AG08396 (cell line): ENCODE measurements around the gene QRICH1.
A peak's percentile ranks its signal among the peaks of the same experiment; 100 is the strongest.

Experiments
- DNase-seq: peaks from one replicate; pipeline ENCODE4 v3.0.0; 2012; ENCODE audit warnings: low spot score, mixed read lengths

The QRICH1 gene

GRCh38 chr3:49119036-49119435, 25.2 kb upstream of the QRICH1 start:
- DNase-seq = peak; percentile 47

GRCh38 chr3:49112262-49112661, 18.4 kb upstream of the QRICH1 start:
- no peak for DNase-seq

- DNase-seq = no peak
Measured at GRCh38 chr3:49111347-49111746, 17.5 kb upstream of the QRICH1 start.

GRCh38 chr3:49110780-49111179, 16.9 kb upstream of the QRICH1 start:
- no peak for DNase-seq

GRCh38 chr3:49108346-49108745, 14.5 kb upstream of the QRICH1 start:
- no peak for DNase-seq

- DNase-seq = peak; percentile 97
Measured at GRCh38 chr3:49104427-49105291, 10.8 kb upstream of the QRICH1 start, which contains the start of gene QARS1. Gene QARS1, minus strand, starts transcription at chr3:49104757. Its CDS starts 24 bp downstream, at chr3:49104733.

- DNase-seq = no peak
Measured at GRCh38 chr3:49104052-49104426, 10.2 kb upstream of the QRICH1 start.

GRCh38 chr3:49100046-49100615, 6.3 kb upstream of the QRICH1 start:
- no peak for DNase-seq

- no peak for DNase-seq
Measured at GRCh38 chr3:49098910-49099630, 5.2 kb upstream of the QRICH1 start.

GRCh38 chr3:49098429-49098828, 4.6 kb upstream of the QRICH1 start:
- DNase-seq = no peak

GRCh38 chr3:49092938-49093852, 676 bp downstream of the QRICH1 start:
- peak; percentile 79 for DNase-seq

- DNase-seq = no peak
Measured at GRCh38 chr3:49081429-49081828, 12.4 kb downstream of the QRICH1 start.

GRCh38 chr3:49079270-49079669, 14.6 kb downstream of the QRICH1 start:
- no peak for DNase-seq

- no peak for DNase-seq
Measured at GRCh38 chr3:49076646-49077045, 17.2 kb downstream of the QRICH1 start.

GRCh38 chr3:49076116-49076515, 17.8 kb downstream of the QRICH1 start:
- DNase-seq = no peak

- DNase-seq = no peak
Measured at GRCh38 chr3:49058011-49058410, 35.9 kb downstream of the QRICH1 start.

GRCh38 chr3:49057268-49057667, 36.6 kb downstream of the QRICH1 start:
- no peak for DNase-seq

GRCh38 chr3:49054344-49054862, 39.5 kb downstream of the QRICH1 start:
- no peak for DNase-seq

- no peak for DNase-seq
Measured at GRCh38 chr3:49053543-49053942, 40.3 kb downstream of the QRICH1 start.

GRCh38 chr3:49035281-49035680, 58.6 kb downstream of the QRICH1 start:
- DNase-seq = no peak

- no peak for DNase-seq
Measured at GRCh38 chr3:49034650-49035049, 59.2 kb downstream of the QRICH1 start.
